Spleen (tissue), 11 donors: Measurements from ENCODE around the gene PHACTR1. TPM values are rescaled to one million over a fixed set of nuclear protein-coding genes. Genes with fewer than 3 reads are reported as not detected.

Experiments used
- DNase-seq: peaks from one replicate; pipeline ENCODE4 v3.0.0-alpha.2; 2020
- H3K27ac ChIP-seq, 8 donors: fragments of 200-600 bp; sonication (generic) in 7 of 8; 1 replicate in 4 of 8; 2 replicates in 4 of 8; pipeline versions ENCODE4 v1.5.0 to v1.8.0; 2016 to 2021; ENCODE audit warnings: inconsistent platforms in 4 of 8, mild to moderate bottlenecking in 4 of 8, moderate library complexity in 1 of 8
- H3K27me3 ChIP-seq, 7 donors: fragments of 200-600 bp; sonication (generic) in 6 of 7; replicated peaks in 1 of 7; 1 replicate in 4 of 7; 2 replicates in 3 of 7; pipeline versions ENCODE4 v1.5.0 to v1.8.0; 2016 to 2021; ENCODE audit warnings: inconsistent platforms in 3 of 7, mild to moderate bottlenecking in 1 of 7
- H3K36me3 ChIP-seq, 6 donors: fragments of 200-600 bp; sonication (generic) in 5 of 6; 1 replicate in 4 of 6; 2 replicates in 2 of 6; pipeline versions ENCODE4 v1.5.0 to v1.8.0; 2016 to 2021; ENCODE audit warnings: inconsistent platforms in 2 of 6
- H3K4me1 ChIP-seq, 6 donors: fragments of 200-600 bp; sonication (generic) in 5 of 6; 1 replicate in 3 of 6; 2 replicates in 3 of 6; pipeline versions ENCODE4 v1.5.0 to v1.8.0; 2016 to 2021; ENCODE audit warnings: inconsistent platforms in 3 of 6
- H3K4me3 ChIP-seq, 8 donors: fragments of 200-600 bp; sonication (generic) in 7 of 8; 1 replicate in 4 of 8; 2 replicates in 4 of 8; pipeline versions ENCODE4 v1.5.0 to v1.8.0; 2016 to 2021; ENCODE audit warnings: inconsistent platforms in 4 of 8, mild to moderate bottlenecking in 4 of 8, moderate library complexity in 2 of 8
- H3K9me3 ChIP-seq, 8 donors: fragments of 200-600 bp; sonication (generic) in 7 of 8; 1 replicate in 4 of 8; 2 replicates in 4 of 8; pipeline versions ENCODE4 v1.5.0 to v1.8.0; 2016 to 2021; ENCODE audit warnings: inconsistent platforms in 4 of 8
- POLR2A ChIP-seq, 3 donors: fragments of 450-650 bp; IDR thresholded peaks; one replicate each; pipeline ENCODE4 v1.5.1; 2017; ENCODE audit warnings: antibody characterized with exemption in 3 of 3, mild to moderate bottlenecking in 1 of 3
- POLR2AphosphoS5 ChIP-seq, 3 donors: sonication (generic); formaldehyde crosslinking; IDR thresholded peaks; one replicate each; pipeline ENCODE4 v1.5.1; 2017; ENCODE audit warnings: antibody characterized with exemption in 3 of 3
- WGBS, 5 donors: extraction: QIAGEN DNeasy Blood & Tissue Kit in 3 of 5; methylation state at CpG; one replicate each; pipeline versions ENCODE4 v1.1.5 to v1.1.7; 2013 to 2018; 5-methylcytosine and 5-hydroxymethylcytosine counted together
- intact Hi-C: fragments of 100-400 bp; cut with DNase I; formaldehyde crosslinking; loops from one replicate; pipeline ENCODE4 v1.15.0; 2023; ENCODE audit warnings: low total_unique reads
- polyA plus RNA-seq, 3 donors: library from polyadenylated mRNA; stranded (reverse); fragments of 200-250 nt; gene quantifications; one replicate each; pipeline ENCODE4 v1.2.1, GENCODE V29; 2013
- total RNA-seq, 7 donors: library from RNA; depleted of rRNA in 3 of 7; stranded (reverse); fragments of >200 nt in 3 of 7; fragmentation: NEBNext Ultra II Directional in 4 of 7; extraction: Animal tissue kit (Norgen Biotek cat#: 25700) in 4 of 7; gene quantifications; one replicate each; pipeline versions ENCODE4 v1.1.0 to v1.2.1, GENCODE V29; 2016 to 2021
- TF ChIP-seq, protein P1 (sequence below), 11 experiments: fragments of 200-600 bp in 7 of 11; fragments of 450-650 bp in 4 of 11; sonication (generic) in 4 of 11; IDR thresholded peaks in 8 of 11; conservative IDR thresholded peaks in 3 of 11; 1 replicate in 7 of 11; 2 replicates in 4 of 11; pipeline versions ENCODE4 v1.4.0 to v1.8.0; 2016 to 2021; ENCODE audit warnings: antibody characterized with exemption in 11 of 11, inconsistent platforms in 4 of 11, mild to moderate bottlenecking in 1 of 11
- donor health status: healthy with polysubstance abuse.
- donor health status: DM: no; HTN: no; CAD: no; lungs with moderate emphysema.
- donor health status: DM: no; HTN: no; CAD: no.
- donor health status: Bipolar disorder and iron deficiency.
- donor health status: healthy.
- donor health status: DM: no; HTN: no; CAD: no.
- donor health status: DM: yes; HTN: yes; CAD: no.

The PHACTR1 gene
- total and polyA plus RNA-seq, 10 donors = 8.5 to 45.3 (median 30.8) TPM

DNA sequence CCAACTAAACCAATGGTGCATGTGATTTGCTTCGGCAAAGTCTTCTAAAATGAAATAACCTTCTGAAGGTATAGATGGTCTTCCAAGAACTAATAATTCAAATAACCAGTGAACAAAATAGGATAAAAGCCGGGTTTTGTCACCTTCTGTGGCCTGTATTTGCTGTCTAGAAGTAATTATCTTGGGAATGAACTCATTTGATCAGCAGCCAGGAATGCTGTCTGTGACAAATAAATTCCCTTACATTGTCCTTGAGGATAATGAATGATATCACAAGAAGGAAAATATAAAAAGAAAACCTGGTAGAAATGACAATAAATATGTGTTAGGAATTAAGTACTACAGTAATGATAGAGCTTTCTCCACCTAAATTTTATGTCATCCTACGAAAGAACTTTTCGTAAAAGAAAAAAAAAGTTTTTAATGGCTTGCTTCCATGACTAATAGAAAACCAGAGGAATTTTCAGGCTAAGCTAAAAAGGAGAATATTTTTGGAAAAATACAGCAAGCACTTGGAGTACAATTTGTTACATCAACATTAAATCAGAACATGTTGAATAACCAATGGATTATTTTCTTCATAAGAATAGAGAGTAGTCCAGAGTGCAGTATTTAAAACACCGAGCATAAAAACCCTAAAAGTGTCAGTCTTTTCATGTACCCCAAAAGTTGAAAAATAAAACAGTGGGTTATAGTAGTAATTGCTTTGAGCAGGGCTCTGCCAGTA, 364.1 kb downstream of the PHACTR1 start:
- DNase-seq = no peak
- no peaks in the 10 kb centered on the region for H3K9me3 ChIP-seq
- H3K4me1 ChIP-seq = peaks cover 0 to 7% (median under 1%) of the 10 kb centered on the region in 6 donors
- H3K27me3 ChIP-seq = no peaks in the 10 kb centered on the region
- no peak overlapping the region for H3K4me3 ChIP-seq
- no peaks in the 10 kb centered on the region for H3K36me3 ChIP-seq
- H3K27ac ChIP-seq = no peak overlapping the region
- WGBS, 5 donors = 79 to 89% (median 85%) methylated on average over 5 of the region's 5 CpGs
- TF ChIP-seq, protein P1, sequence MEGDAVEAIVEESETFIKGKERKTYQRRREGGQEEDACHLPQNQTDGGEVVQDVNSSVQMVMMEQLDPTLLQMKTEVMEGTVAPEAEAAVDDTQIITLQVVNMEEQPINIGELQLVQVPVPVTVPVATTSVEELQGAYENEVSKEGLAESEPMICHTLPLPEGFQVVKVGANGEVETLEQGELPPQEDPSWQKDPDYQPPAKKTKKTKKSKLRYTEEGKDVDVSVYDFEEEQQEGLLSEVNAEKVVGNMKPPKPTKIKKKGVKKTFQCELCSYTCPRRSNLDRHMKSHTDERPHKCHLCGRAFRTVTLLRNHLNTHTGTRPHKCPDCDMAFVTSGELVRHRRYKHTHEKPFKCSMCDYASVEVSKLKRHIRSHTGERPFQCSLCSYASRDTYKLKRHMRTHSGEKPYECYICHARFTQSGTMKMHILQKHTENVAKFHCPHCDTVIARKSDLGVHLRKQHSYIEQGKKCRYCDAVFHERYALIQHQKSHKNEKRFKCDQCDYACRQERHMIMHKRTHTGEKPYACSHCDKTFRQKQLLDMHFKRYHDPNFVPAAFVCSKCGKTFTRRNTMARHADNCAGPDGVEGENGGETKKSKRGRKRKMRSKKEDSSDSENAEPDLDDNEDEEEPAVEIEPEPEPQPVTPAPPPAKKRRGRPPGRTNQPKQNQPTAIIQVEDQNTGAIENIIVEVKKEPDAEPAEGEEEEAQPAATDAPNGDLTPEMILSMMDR (IDR thresholded peaks at IDR 0.05 in 8 of 11, conservative IDR thresholded peaks at IDR 0.05 in 3 of 11) = no peak
- TF ChIP-seq POLR2AphosphoS5 (IDR thresholded peaks at IDR 0.05) (no peak), POLR2A (IDR thresholded peaks at IDR 0.05) (no peak)
- intact Hi-C loops = no loop called here

DNA sequence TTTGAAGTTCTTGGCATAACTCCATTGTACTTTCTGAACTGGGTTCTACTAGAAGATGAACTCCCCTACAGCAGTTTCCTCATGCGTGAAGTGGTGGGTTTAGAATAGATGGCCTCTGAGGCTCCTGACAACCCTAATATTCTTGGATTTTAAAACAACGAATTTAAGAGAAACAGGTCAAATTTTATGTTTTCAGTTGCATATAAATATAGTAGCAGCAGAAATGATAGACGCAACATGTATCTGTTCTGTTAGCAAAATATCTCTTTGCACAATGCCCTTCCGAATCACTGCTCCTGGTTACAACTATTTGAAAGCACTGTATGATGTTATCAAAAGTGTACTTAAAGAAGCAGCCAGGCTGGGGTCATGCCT, 364.6 kb downstream of the PHACTR1 start:
- TF ChIP-seq POLR2AphosphoS5 (IDR thresholded peaks at IDR 0.05) (no peak), POLR2A (IDR thresholded peaks at IDR 0.05) (no peak)
- TF ChIP-seq, protein P1 (IDR thresholded peaks at IDR 0.05 in 8 of 11, conservative IDR thresholded peaks at IDR 0.05 in 3 of 11) = no peak
- H3K4me3 ChIP-seq = no peak overlapping the region
- 85 to 95% (median 92%) methylated on average over 4 of the region's 4 CpGs for WGBS, 5 donors
- no peak overlapping the region for H3K27ac ChIP-seq
- peaks cover 0 to 3% (median 0%) of the 10 kb centered on the region in 6 donors for H3K4me1 ChIP-seq
- H3K36me3 ChIP-seq = no peaks in the 10 kb centered on the region
- H3K27me3 ChIP-seq = no peaks in the 10 kb centered on the region
- H3K9me3 ChIP-seq = no peaks in the 10 kb centered on the region
- no peak for DNase-seq
- intact Hi-C loops = no loop called here

DNA sequence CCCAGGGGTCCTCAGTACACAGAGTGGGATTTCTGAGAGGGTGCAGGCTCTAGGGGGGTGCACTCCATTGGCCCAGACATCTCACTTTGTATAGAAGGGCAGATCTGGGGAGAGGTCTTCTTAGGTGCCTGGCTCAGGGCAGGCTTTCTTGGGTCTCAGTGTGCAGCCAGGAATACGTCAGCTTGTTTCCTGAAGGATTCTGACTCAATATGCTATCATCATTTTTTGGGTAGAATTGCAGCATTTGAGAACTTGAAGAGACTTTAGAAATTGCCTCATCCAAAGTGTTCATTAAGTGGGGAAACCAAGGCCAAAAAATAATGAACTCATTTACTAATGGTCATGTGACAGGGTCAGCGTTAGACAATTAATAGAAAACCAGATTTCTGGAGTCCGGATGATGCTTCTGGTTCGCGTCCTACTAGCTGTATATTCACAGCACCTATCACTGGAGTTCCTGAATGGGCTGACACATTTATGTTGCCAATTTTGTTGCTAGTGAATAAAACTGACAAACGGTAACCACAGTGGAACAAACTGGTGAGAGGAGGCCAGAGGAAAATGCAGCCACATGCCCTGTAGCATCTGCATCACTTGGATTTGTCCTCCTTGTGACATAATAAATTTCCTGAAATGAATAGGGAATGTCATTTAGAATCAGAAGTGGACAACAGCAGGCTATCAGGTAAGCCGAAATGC, 372.9 kb downstream of the PHACTR1 start:
- Histone ChIP-seq H3K4me3 (no peak overlapping the region), H3K4me1 (no peaks in the 10 kb centered on the region), H3K36me3 (no peaks in the 10 kb centered on the region), H3K9me3 (peaks cover 0 to 5% (median 0%) of the 10 kb centered on the region in 8 donors), H3K27ac (no peak overlapping the region), H3K27me3 (no peaks in the 10 kb centered on the region)
- TF ChIP-seq POLR2A (IDR thresholded peaks at IDR 0.05) (no peak), POLR2AphosphoS5 (IDR thresholded peaks at IDR 0.05) (no peak)
- TF ChIP-seq, protein P1 (IDR thresholded peaks at IDR 0.05 in 8 of 11, conservative IDR thresholded peaks at IDR 0.05 in 3 of 11) = no peak
- DNase-seq = no peak
- intact Hi-C loops = no loop called here
- WGBS, 5 donors = 78 to 90% (median 81%) methylated on average over 7 of the region's 7 CpGs

DNA sequence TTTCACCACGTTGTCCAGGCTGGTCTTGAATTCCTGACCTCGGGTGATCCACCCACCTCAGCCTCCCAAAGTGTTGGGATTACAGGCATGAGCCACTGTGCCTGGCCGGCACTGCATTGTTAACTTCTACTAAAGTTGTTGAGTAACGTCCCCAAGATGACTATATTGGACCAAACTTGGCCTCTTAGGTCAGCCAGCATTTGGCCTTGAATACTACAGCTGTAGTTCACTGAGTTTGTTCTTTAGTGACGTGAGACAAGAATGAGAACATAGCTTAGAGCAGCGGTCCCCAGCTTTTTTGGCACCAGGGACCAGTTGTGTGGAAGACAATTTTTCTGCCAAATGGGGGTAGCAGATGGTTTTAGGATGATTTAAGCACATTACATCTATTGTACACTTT, 374.6 kb downstream of the PHACTR1 start:
- no peak overlapping the region for H3K4me3 ChIP-seq
- intact Hi-C loops = no loop called here
- TF ChIP-seq POLR2A (IDR thresholded peaks at IDR 0.05) (no peak), POLR2AphosphoS5 (IDR thresholded peaks at IDR 0.05) (no peak)
- TF ChIP-seq, protein P1 (IDR thresholded peaks at IDR 0.05 in 8 of 11, conservative IDR thresholded peaks at IDR 0.05 in 3 of 11) = no peak
- 74 to 85% (median 84%) methylated on average over 6 of the region's 6 CpGs for WGBS, 5 donors
- no peaks in the 10 kb centered on the region for H3K27me3 ChIP-seq
- no peak for DNase-seq
- H3K9me3 ChIP-seq = peaks cover 0 to 5% (median 0%) of the 10 kb centered on the region in 8 donors
- peaks cover 0 to 6% (median 0%) of the 10 kb centered on the region in 6 donors for H3K4me1 ChIP-seq
- H3K36me3 ChIP-seq = no peaks in the 10 kb centered on the region
- no peak overlapping the region for H3K27ac ChIP-seq
